ENCODE data around the gene CCSER2.

DNA sequence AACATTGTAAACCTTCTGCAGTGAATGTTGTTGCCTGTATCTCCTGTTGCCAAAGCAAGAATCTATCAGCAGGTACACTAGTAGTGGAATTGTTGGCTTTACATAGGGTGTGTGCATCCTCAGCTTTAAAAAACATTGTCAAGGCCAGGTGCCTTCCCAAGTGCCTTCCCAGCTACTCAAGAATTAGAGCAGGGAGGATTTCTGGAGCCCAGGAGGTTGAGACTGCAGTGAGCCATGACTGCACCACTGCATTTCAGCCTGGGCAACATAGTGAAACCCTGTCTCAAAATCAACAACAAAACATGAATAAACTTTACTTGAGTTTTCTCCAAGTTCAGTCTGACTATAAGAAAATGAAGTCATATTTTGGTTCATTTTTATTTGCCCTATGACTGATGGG, 217.3 kb downstream of the CCSER2 start:
- TF ChIP-seq, protein P1, sequence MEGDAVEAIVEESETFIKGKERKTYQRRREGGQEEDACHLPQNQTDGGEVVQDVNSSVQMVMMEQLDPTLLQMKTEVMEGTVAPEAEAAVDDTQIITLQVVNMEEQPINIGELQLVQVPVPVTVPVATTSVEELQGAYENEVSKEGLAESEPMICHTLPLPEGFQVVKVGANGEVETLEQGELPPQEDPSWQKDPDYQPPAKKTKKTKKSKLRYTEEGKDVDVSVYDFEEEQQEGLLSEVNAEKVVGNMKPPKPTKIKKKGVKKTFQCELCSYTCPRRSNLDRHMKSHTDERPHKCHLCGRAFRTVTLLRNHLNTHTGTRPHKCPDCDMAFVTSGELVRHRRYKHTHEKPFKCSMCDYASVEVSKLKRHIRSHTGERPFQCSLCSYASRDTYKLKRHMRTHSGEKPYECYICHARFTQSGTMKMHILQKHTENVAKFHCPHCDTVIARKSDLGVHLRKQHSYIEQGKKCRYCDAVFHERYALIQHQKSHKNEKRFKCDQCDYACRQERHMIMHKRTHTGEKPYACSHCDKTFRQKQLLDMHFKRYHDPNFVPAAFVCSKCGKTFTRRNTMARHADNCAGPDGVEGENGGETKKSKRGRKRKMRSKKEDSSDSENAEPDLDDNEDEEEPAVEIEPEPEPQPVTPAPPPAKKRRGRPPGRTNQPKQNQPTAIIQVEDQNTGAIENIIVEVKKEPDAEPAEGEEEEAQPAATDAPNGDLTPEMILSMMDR (IDR thresholded peaks at IDR 0.05): no peak
- TF ChIP-seq EZH2 (IDR thresholded peaks at IDR 0.05; ENCODE audit: borderline replicate concordance, insufficient read depth, low read depth, low read length, poor library complexity, severe bottlenecking): no peak
